ENCODE data around the gene OR6C4. TPM values are rescaled to one million over a fixed set of nuclear protein-coding genes. Genes with fewer than 3 reads are reported as not detected.

Gene OR6C4
- total and polyA plus RNA-seq, 2 experiments from 2014 or later: not detected

DNA sequence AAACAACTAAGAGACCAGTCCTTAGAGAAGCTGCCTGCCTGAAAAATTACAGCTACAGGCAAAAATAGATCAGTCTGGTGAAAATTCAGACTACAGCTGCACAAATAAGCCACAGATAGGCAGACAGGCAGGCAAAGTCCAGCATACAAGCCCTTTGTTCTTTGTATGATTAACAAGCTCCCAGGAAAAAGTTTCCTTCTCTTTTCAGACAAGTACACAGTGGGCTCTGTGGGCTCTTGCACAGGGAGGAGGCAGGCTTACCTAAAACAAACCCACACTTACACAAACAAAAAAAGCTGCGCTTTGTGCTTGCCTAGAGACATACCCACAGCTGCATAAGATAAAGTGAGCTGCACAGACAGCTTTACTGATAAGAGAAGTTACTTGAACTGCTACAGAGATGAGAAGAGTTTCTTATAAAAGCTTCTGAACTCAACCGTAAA is 49.6 kb upstream of the OR6C4 start:
- H3K9me2 ChIP-seq (ENCODE audit: insufficient read depth): no peaks in the 10 kb centered on the region
- H4K20me1 ChIP-seq (replicated peaks; ENCODE audit: insufficient read depth): no peaks in the 10 kb centered on the region
- Mint-ChIP-seq H3K9me3 (no peaks in the 10 kb centered on the region), H3K4me1 (no peaks in the 10 kb centered on the region), H3K27me3 (ENCODE audit: insufficient read depth, low read depth, poor library complexity) (no peaks in the 10 kb centered on the region), H3K27ac (no peak overlapping the region; the same call in 1 of the 2 replicates), H3K36me3 (ENCODE audit: low read depth) (no peaks in the 10 kb centered on the region), H3K4me3 (no peak overlapping the region)
- DNase-seq (ENCODE audit: low spot score) (no peak), ATAC-seq (no peak)
- TF ChIP-seq POLR2AphosphoS5 (IDR thresholded peaks at IDR 0.05; ENCODE audit: low read depth): no peak
- no peak for TF ChIP-seq NANOG (IDR thresholded peaks at IDR 0.05; ENCODE audit: borderline replicate concordance)
- no peak for TF ChIP-seq ZNF331 (CRISPR knock-in tag; IDR thresholded peaks at IDR 0.05; ENCODE audit: low read depth)
- TF ChIP-seq EZH2 (IDR thresholded peaks at IDR 0.05; ENCODE audit: low read depth, unreplicated experiment): no peak
- TF ChIP-seq, protein P1, sequence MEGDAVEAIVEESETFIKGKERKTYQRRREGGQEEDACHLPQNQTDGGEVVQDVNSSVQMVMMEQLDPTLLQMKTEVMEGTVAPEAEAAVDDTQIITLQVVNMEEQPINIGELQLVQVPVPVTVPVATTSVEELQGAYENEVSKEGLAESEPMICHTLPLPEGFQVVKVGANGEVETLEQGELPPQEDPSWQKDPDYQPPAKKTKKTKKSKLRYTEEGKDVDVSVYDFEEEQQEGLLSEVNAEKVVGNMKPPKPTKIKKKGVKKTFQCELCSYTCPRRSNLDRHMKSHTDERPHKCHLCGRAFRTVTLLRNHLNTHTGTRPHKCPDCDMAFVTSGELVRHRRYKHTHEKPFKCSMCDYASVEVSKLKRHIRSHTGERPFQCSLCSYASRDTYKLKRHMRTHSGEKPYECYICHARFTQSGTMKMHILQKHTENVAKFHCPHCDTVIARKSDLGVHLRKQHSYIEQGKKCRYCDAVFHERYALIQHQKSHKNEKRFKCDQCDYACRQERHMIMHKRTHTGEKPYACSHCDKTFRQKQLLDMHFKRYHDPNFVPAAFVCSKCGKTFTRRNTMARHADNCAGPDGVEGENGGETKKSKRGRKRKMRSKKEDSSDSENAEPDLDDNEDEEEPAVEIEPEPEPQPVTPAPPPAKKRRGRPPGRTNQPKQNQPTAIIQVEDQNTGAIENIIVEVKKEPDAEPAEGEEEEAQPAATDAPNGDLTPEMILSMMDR (conservative IDR thresholded peaks at IDR 0.05; ENCODE audit: low read depth in 2 of 2): no peak
- no peak for TF ChIP-seq STAT1 (IDR thresholded peaks at IDR 0.05; ENCODE audit: unreplicated experiment)
- H3K4me1 ChIP-seq (ENCODE audit: insufficient read depth): no peaks in the 10 kb centered on the region
- H3K4me3 ChIP-seq: no peak overlapping the region
- H3K36me3 ChIP-seq (ENCODE audit: insufficient read depth): no peaks in the 10 kb centered on the region
- no peak overlapping the region for H3K27ac ChIP-seq (ENCODE audit: low read depth)
- no peaks in the 10 kb centered on the region for H3K27me3 ChIP-seq (ENCODE audit: insufficient read depth)
- H3K4me2 ChIP-seq: no peak overlapping the region
- H2AFZ ChIP-seq: peak overlapping the region; percentile 64; the same call in 1 of the 2 replicates
- H3K79me2 ChIP-seq (replicated peaks; ENCODE audit: insufficient read depth): no peaks in the 10 kb centered on the region
- no peaks in the 10 kb centered on the region for H3F3A ChIP-seq (replicated peaks; ENCODE audit: low read depth)

DNA sequence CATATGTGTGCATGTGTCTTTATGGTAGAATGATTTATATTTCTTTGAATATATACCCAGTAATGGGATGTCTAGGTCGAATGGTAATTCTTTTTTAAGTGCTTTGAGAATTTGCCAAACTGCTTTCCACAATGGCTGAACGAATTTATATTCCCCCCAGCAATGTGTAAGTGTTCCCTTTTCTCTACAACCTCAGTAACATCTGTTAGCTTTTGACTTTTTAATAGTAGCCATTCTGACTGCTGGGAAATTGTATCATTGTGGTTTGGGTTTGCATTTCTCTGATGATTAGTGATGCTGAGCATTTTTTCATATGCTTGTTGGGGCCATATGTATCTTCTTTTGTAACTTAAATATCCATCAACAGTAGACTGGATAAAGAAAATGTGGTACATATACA is 47.8 kb upstream of the OR6C4 start:
- Mint-ChIP-seq H3K9me3 (peaks cover 2% of the 10 kb centered on the region; the same call in 2 of the 3 replicates), H3K4me1 (no peaks in the 10 kb centered on the region), H3K36me3 (ENCODE audit: low read depth) (no peaks in the 10 kb centered on the region), H3K27ac (no peak overlapping the region), H3K4me3 (no peak overlapping the region), H3K27me3 (ENCODE audit: insufficient read depth, low read depth, poor library complexity) (no peaks in the 10 kb centered on the region)
- Histone ChIP-seq H4K20me1 (replicated peaks; ENCODE audit: insufficient read depth) (no peaks in the 10 kb centered on the region), H3K9me2 (ENCODE audit: insufficient read depth) (no peaks in the 10 kb centered on the region), H3K27me3 (ENCODE audit: insufficient read depth) (no peaks in the 10 kb centered on the region), H3K4me2 (no peak overlapping the region), H3F3A (replicated peaks; ENCODE audit: low read depth) (no peaks in the 10 kb centered on the region), H2AFZ (no peak overlapping the region), H3K27ac (ENCODE audit: low read depth) (no peak overlapping the region), H3K79me2 (replicated peaks; ENCODE audit: insufficient read depth) (no peaks in the 10 kb centered on the region), H3K36me3 (ENCODE audit: insufficient read depth) (no peaks in the 10 kb centered on the region), H3K4me1 (ENCODE audit: insufficient read depth) (no peaks in the 10 kb centered on the region), H3K4me3 (no peak overlapping the region)
- DNase-seq (ENCODE audit: low spot score): no peak
- TF ChIP-seq ZNF331 (CRISPR knock-in tag; IDR thresholded peaks at IDR 0.05; ENCODE audit: low read depth): no peak
- TF ChIP-seq POLR2AphosphoS5 (IDR thresholded peaks at IDR 0.05; ENCODE audit: low read depth): no peak
- no peak for TF ChIP-seq CREB1 (CRISPR knock-in tag; IDR thresholded peaks at IDR 0.05; ENCODE audit: low read depth)
- no peak for TF ChIP-seq STAT1 (IDR thresholded peaks at IDR 0.05; ENCODE audit: unreplicated experiment)
- no peak for TF ChIP-seq EZH2phosphoT487 (IDR thresholded peaks at IDR 0.05; ENCODE audit: unreplicated experiment)
- TF ChIP-seq NANOG (IDR thresholded peaks at IDR 0.05; ENCODE audit: borderline replicate concordance): no peak
- TF ChIP-seq, protein P2, sequence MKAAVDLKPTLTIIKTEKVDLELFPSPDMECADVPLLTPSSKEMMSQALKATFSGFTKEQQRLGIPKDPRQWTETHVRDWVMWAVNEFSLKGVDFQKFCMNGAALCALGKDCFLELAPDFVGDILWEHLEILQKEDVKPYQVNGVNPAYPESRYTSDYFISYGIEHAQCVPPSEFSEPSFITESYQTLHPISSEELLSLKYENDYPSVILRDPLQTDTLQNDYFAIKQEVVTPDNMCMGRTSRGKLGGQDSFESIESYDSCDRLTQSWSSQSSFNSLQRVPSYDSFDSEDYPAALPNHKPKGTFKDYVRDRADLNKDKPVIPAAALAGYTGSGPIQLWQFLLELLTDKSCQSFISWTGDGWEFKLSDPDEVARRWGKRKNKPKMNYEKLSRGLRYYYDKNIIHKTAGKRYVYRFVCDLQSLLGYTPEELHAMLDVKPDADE (IDR thresholded peaks at IDR 0.05): no peak
- ATAC-seq: no peak
